HG03469 (cell line): ENCODE data around the gene NME7.
"Not testable (repeated sequence)": the region's sequence is repeated elsewhere in the genome, so short reads cannot be mapped to it uniquely, and the experiment has no call there.

Source experiments
- ATAC-seq: cut with Tn5 transposase; IDR thresholded peaks from one replicate; pipeline ENCODE4 v1.9.1; 2021; ENCODE audit warnings: mild to moderate bottlenecking, moderate library complexity, moderate number of reproducible peaks; ENCODE audit not compliant: unreplicated experiment

NME7 gene

GRCh38 chr1:169133228-169133576, 234.4 kb downstream of the NME7 start:
- no peak for ATAC-seq

- no peak for ATAC-seq
These were observed 234.9 kb downstream of the NME7 start for GRCh38 chr1:169132512-169133227.

GRCh38 chr1:169130683-169131082, 236.9 kb downstream of the NME7 start:
- ATAC-seq, result no peak

GRCh38 chr1:169129109-169129784, 238.3 kb downstream of the NME7 start:
- no peak for ATAC-seq

GRCh38 chr1:169128562-169128961, 239.0 kb downstream of the NME7 start:
- no peak for ATAC-seq

- no peak for ATAC-seq
These were observed 240.3 kb downstream of the NME7 start for GRCh38 chr1:169127305-169127704.

- no peak for ATAC-seq
These were observed 241.3 kb downstream of the NME7 start for GRCh38 chr1:169126335-169126734.

GRCh38 chr1:169125597-169125996, 242.0 kb downstream of the NME7 start:
- not testable (repeated sequence) for ATAC-seq

- no peak for ATAC-seq
These were observed 243.1 kb downstream of the NME7 start for GRCh38 chr1:169124459-169124858.

GRCh38 chr1:169122976-169123375, 244.6 kb downstream of the NME7 start:
- no peak for ATAC-seq

- no peak for ATAC-seq
These were observed 246.3 kb downstream of the NME7 start for GRCh38 chr1:169121146-169121923.

GRCh38 chr1:169120066-169120465, 247.5 kb downstream of the NME7 start:
- no peak for ATAC-seq

GRCh38 chr1:169119405-169119804, 248.2 kb downstream of the NME7 start:
- ATAC-seq, result no peak

GRCh38 chr1:169118227-169118626, 249.4 kb downstream of the NME7 start:
- ATAC-seq, result no peak

- no peak for ATAC-seq
These were observed 250.0 kb downstream of the NME7 start for GRCh38 chr1:169117599-169117998.

GRCh38 chr1:169117014-169117413, 250.6 kb downstream of the NME7 start:
- ATAC-seq, result no peak

GRCh38 chr1:169115891-169116585, 251.6 kb downstream of the NME7 start:
- peak; percentile 53 for ATAC-seq

- no peak for ATAC-seq
These were observed 253.9 kb downstream of the NME7 start for GRCh38 chr1:169113613-169114119.

- no peak for ATAC-seq
These were observed 255.4 kb downstream of the NME7 start for GRCh38 chr1:169112241-169112640.

GRCh38 chr1:169111472-169111871, 256.1 kb downstream of the NME7 start:
- ATAC-seq, result no peak
